HepG2 (cell line): ENCODE data around the gene ADGRG6. TPM values are rescaled to one million over a fixed set of nuclear protein-coding genes. Genes with fewer than 3 reads are reported as not detected.

Source experiments
- ATAC-seq: fragments of 200-7000 bp; cut with Tn5 transposase; 3 replicates; pipeline ENCODE4 v1.9.1; 2020; ENCODE audit warnings: mild to moderate bottlenecking, moderate library complexity
- BruUV-seq: library from RNA; stranded (reverse); fragments of 400-500 nt; replicated peaks from 2 replicates; lab custom pipeline; 2021; lab: Mats Ljungman, UMichigan
- CTCF ChIA-PET: fragments of 300-600 bp; formaldehyde crosslinking; extraction: SDS; loops from one replicate; lab custom pipeline; 2021; ENCODE audit warnings: low total read pairs, inconsistent platforms, low intra/inter-chr PET ratio; lab: Yijun Ruan, JAX
- POLR2A ChIA-PET: fragments of 350-600 bp; sonication (Branson Sonifier 250); formaldehyde crosslinking; loops from one replicate; lab custom pipeline; 2020; ENCODE audit warnings: antibody characterized with exemption, inconsistent platforms; lab: Yijun Ruan, JAX
- DNase-seq: peaks from one replicate; pipeline ENCODE4 v3.0.0-alpha.2; 2015; ENCODE audit warnings: low spot score
- FAIRE-seq: peaks from 3 replicates; lab custom pipeline; 2011; peaks lifted over from hg19 to GRCh38; lab: Jason Lieb, UNC
- H2AFZ ChIP-seq: one replicate; pipeline ENCODE4 v1.6.1; 2011; ENCODE audit warnings: low read length, inconsistent platforms
- H3K27ac ChIP-seq: fragments of 300-600 bp; 3 replicates; pipeline ENCODE4 v1.8.0; 2011; ENCODE audit warnings: mixed run types, mild to moderate bottlenecking, mixed read lengths, low read length, inconsistent platforms; ENCODE audit not compliant: insufficient read depth; ENCODE audit errors: extremely low read length
- H3K27me3 ChIP-seq, 2 experiments: fragments of 200-600 bp in 1 of 2; 2 replicates in 1 of 2; 3 replicates in 1 of 2; pipeline versions ENCODE4 v1.6.0 to v1.8.0; 2011; ENCODE audit warnings: low read length in 2 of 2, mild to moderate bottlenecking in 2 of 2, moderate library complexity in 2 of 2, inconsistent platforms in 1 of 2; ENCODE audit not compliant: insufficient read depth in 2 of 2, control insufficient read depth in 1 of 2
- H3K36me3 ChIP-seq, 2 experiments: fragments of 200-600 bp in 1 of 2; replicated peaks in 1 of 2; 2 replicates in 1 of 2; 3 replicates in 1 of 2; pipeline versions ENCODE4 v1.5.1 to v1.8.0; 2011; ENCODE audit warnings: low read length in 2 of 2, inconsistent platforms in 1 of 2; ENCODE audit not compliant: insufficient read depth in 2 of 2, control insufficient read depth in 1 of 2
- H3K4me1 ChIP-seq: 2 replicates; pipeline ENCODE4 v1.5.1; 2012; ENCODE audit warnings: low read length, inconsistent platforms; ENCODE audit not compliant: insufficient read depth
- H3K4me2 ChIP-seq: 2 replicates; pipeline ENCODE4 v1.6.0; 2011; ENCODE audit warnings: low read depth, low read length, inconsistent platforms
- H3K4me3 ChIP-seq, 3 experiments: fragments of 200-600 bp in 1 of 3; sonication (generic), shearing (Covaris generic) in 1 of 3; replicated peaks in 1 of 3; 2 replicates each; pipeline ENCODE4 v1.5.1; 2011 to 2016; ENCODE audit warnings: low read length in 3 of 3, inconsistent platforms in 2 of 3, low read depth in 2 of 3, mild to moderate bottlenecking in 2 of 3, control low read depth in 1 of 3, mixed read lengths in 1 of 3; ENCODE audit not compliant: insufficient read depth in 1 of 3
- H3K79me2 ChIP-seq: one replicate; pipeline ENCODE4 v1.6.1; 2011; ENCODE audit warnings: low read length, inconsistent platforms; ENCODE audit not compliant: insufficient read depth
- H3K9ac ChIP-seq: 2 replicates; pipeline ENCODE4 v1.6.0; 2011; ENCODE audit warnings: mild to moderate bottlenecking, low read depth, low read length, inconsistent platforms; ENCODE audit not compliant: insufficient read depth
- H3K9me3 ChIP-seq: 2 replicates; pipeline ENCODE4 v1.5.1; 2012; ENCODE audit warnings: mild to moderate bottlenecking, low read length
- H4K20me1 ChIP-seq: 2 replicates; pipeline ENCODE4 v1.6.0; 2011; ENCODE audit warnings: inconsistent platforms, mild to moderate bottlenecking, low read length, moderate library complexity; ENCODE audit not compliant: insufficient read depth
- AGO2 ChIP-seq: fragments of 200-400 bp; formaldehyde crosslinking; optimal IDR thresholded peaks from 2 replicates; pipeline ENCODE3; 2017; ENCODE audit warnings: mild to moderate bottlenecking, low read depth, low read length, moderate library complexity
- CHCHD3 ChIP-seq: sonication (generic); formaldehyde crosslinking; IDR thresholded peaks from 2 replicates; pipeline ENCODE4 v1.8.0; 2022; ENCODE audit warnings: mild to moderate bottlenecking, missing genetic modification reagents, moderate library complexity
- EED ChIP-seq: sonication (generic); formaldehyde crosslinking; IDR thresholded peaks from 2 replicates; pipeline ENCODE4 v1.5.0; 2020; ENCODE audit warnings: mild to moderate bottlenecking, missing genetic modification reagents
- HIVEP1 ChIP-seq: sonication (generic); formaldehyde crosslinking; IDR thresholded peaks from 2 replicates; pipeline ENCODE4 v1.4.0; 2020; ENCODE audit warnings: mild to moderate bottlenecking, missing genetic modification reagents
- ISX ChIP-seq: sonication (generic); formaldehyde crosslinking; conservative IDR thresholded peaks from 2 replicates; pipeline ENCODE4 v1.5.0; 2020; ENCODE audit warnings: missing genetic modification reagents
- MTF1 ChIP-seq: sonication (generic); formaldehyde crosslinking; IDR thresholded peaks from 2 replicates; pipeline ENCODE4 v1.5.0; 2020; ENCODE audit warnings: missing genetic modification reagents
- POLR2G ChIP-seq: fragments of 200-400 bp; formaldehyde crosslinking; IDR thresholded peaks from 2 replicates; pipeline ENCODE4 v1.6.1; 2018; ENCODE audit warnings: mild to moderate bottlenecking, low read depth, low read length, moderate library complexity
- SAFB2 ChIP-seq: sonication (generic); formaldehyde crosslinking; IDR thresholded peaks from 2 replicates; pipeline ENCODE4 v1.5.1; 2020; ENCODE audit warnings: missing genetic modification reagents, low read depth, mild to moderate bottlenecking, borderline replicate concordance
- SETDB1 ChIP-seq: sonication (generic); formaldehyde crosslinking; IDR thresholded peaks from 2 replicates; pipeline ENCODE4 v1.5.1; 2020; ENCODE audit warnings: missing genetic modification reagents, mild to moderate bottlenecking, borderline replicate concordance
- ZNF235 ChIP-seq: sonication (generic); formaldehyde crosslinking; IDR thresholded peaks from 2 replicates; pipeline ENCODE4 v1.8.1; 2023; ENCODE audit warnings: mild to moderate bottlenecking, missing genetic modification reagents, borderline replicate concordance
- ZNF326 ChIP-seq: sonication (generic); formaldehyde crosslinking; IDR thresholded peaks from 2 replicates; pipeline ENCODE4 v1.4.0; 2020; ENCODE audit warnings: missing genetic modification reagents, borderline replicate concordance
- ZNF510 ChIP-seq: sonication (generic); formaldehyde crosslinking; IDR thresholded peaks from 2 replicates; pipeline ENCODE4 v1.4.0; 2020; ENCODE audit warnings: low read depth, mild to moderate bottlenecking, missing genetic modification reagents
- ZNF7 ChIP-seq: IDR thresholded peaks from 2 replicates; pipeline ENCODE4 v1.6.1; 2016; ENCODE audit warnings: missing biosample characterization, missing genetic modification reagents
- WGBS: methylation state at CpG from one replicate; pipeline ENCODE4 v1.1.6; 2017; ENCODE audit warnings: low lambda C conversion rate; 5-methylcytosine and 5-hydroxymethylcytosine counted together
- in situ Hi-C: cut with HindIII; loops from 2 replicates; pipeline ENCODE4 v1.10.0; 2017; ENCODE audit warnings: low pct_unique_long_range_greater_than_20kb; ENCODE audit not compliant: extremely low pct_ligation_motif_present
- intact Hi-C: fragments of 100-400 bp; cut with micrococcal nuclease; formaldehyde crosslinking; loops from one replicate; pipeline ENCODE4 v1.10.0; 2022; ENCODE audit not compliant: unreplicated experiment
- polyA plus RNA-seq, 8 experiments: library from polyadenylated mRNA; depleted of rRNA in 3 of 8; stranded (reverse) in 7 of 8; unstranded in 1 of 8; fragments of >200 nt; fragmentation: Illumina TruSeq in 4 of 8; extraction: Trizol in 4 of 8; gene quantifications; 2 replicates each; pipeline versions ENCODE4 v1.2.1 to v1.2.3, GENCODE V29; 2011 to 2016; ENCODE audit warnings: low read depth in 4 of 8, missing spikeins in 1 of 8, mixed read lengths in 1 of 8; ENCODE audit not compliant: insufficient read depth in 1 of 8
- total RNA-seq, 5 experiments: library from RNA; depleted of rRNA; stranded (reverse); fragments of >200 nt; fragmentation: Illumina TruSeq; extraction: Trizol; gene quantifications; 2 replicates each; pipeline ENCODE4 v1.2.3, GENCODE V29; 2016; ENCODE audit warnings: low read depth in 1 of 5
- TF ChIP-seq, protein P1 (sequence below): sonication (generic); formaldehyde crosslinking; conservative IDR thresholded peaks from 2 replicates; pipeline ENCODE4 v1.5.0; 2020; ENCODE audit warnings: missing genetic modification reagents
- TF ChIP-seq, protein P2 (sequence below): sonication (generic); formaldehyde crosslinking; IDR thresholded peaks from 2 replicates; pipeline ENCODE4 v1.5.0; 2020; ENCODE audit warnings: missing genetic modification reagents
- TF ChIP-seq, protein P3 (sequence below): sonication (generic); formaldehyde crosslinking; IDR thresholded peaks from 2 replicates; pipeline ENCODE4 v1.4.0; 2020; ENCODE audit warnings: missing genetic modification reagents

The ADGRG6 gene
- total and polyA plus RNA-seq, 2 of the 13 experiments (the other 11 are each of a cell fraction or from before 2014, with no cell fraction given): 129 to 249 TPM

DNA sequence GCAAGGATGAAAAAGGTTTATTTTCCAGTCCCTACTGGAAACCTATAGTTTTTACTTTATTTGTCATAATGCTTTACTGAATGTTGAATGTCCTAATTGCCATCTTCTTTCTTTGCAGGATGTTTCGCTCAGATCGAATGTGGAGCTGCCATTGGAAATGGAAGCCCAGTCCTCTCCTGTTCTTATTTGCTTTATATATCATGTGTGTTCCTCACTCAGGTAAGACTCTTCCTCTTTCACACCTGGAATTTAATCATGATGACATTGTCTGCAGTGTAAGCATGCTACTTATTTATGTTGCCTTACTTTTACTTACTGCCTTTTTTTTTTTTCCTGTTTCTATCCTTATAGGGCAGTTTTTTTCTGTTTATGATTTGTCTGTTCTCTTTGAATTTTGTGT is 7.6 kb downstream of the ADGRG6 start:
- H3K79me2 ChIP-seq: peaks cover 100% of the 10 kb centered on the region
- in situ Hi-C loops: no loop called here
- H4K20me1 ChIP-seq: peaks cover 37% of the 10 kb centered on the region
- no peaks in the 10 kb centered on the region for H3K27me3 ChIP-seq
- peak overlapping the region; percentile 16; the same call in 1 of the 2 replicates for H3K4me2 ChIP-seq
- H3K27ac ChIP-seq: no peak overlapping the region
- WGBS: 99% methylated on average over 2 of the region's 2 CpGs
- POLR2A ChIA-PET: no interaction called here
- no peak for DNase-seq
- H3K4me3 ChIP-seq: no peak overlapping the region
- CTCF ChIA-PET: no interaction called here
- intact Hi-C loops: no loop called here
- H2AFZ ChIP-seq: no peak overlapping the region
- no peak overlapping the region for H3K9ac ChIP-seq
- no TSS peak for BruUV-seq
- no peak for ATAC-seq
- H3K4me1 ChIP-seq: peaks cover 97% of the 10 kb centered on the region
- TF ChIP-seq ZNF510 (CRISPR knock-in tag) (no peak), SETDB1 (no peak), HIVEP1 (CRISPR knock-in tag) (no peak), ZNF235 (CRISPR knock-in tag) (no peak), EED (CRISPR knock-in tag) (no peak)
- TF ChIP-seq, protein P1, sequence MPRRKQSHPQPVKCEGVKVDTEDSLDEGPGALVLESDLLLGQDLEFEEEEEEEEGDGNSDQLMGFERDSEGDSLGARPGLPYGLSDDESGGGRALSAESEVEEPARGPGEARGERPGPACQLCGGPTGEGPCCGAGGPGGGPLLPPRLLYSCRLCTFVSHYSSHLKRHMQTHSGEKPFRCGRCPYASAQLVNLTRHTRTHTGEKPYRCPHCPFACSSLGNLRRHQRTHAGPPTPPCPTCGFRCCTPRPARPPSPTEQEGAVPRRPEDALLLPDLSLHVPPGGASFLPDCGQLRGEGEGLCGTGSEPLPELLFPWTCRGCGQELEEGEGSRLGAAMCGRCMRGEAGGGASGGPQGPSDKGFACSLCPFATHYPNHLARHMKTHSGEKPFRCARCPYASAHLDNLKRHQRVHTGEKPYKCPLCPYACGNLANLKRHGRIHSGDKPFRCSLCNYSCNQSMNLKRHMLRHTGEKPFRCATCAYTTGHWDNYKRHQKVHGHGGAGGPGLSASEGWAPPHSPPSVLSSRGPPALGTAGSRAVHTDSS (CRISPR knock-in tag): no peak
- H3K9me3 ChIP-seq: no peaks in the 10 kb centered on the region
- no peak for FAIRE-seq
- H3K36me3 ChIP-seq: peaks cover 17 to 46% of the 10 kb centered on the region in 2 experiments

DNA sequence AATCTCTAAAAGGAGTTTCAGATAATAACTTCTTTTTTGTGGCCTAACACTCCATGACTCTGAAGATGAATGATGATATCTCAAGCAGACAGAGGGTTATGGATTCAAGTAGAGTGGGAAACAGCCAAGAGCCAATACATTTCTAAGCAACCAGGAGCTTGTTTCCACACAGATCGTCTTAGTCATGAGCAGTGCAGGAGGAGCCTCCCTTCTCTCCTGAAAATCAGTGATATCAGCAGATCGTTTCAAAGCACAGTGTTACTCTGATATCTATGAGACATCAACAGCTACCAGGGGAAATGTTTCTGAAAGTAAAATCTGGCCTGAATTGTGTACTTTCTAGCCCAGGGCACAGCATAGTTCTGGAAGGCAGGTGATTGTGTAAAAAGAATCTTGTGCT is 11.5 kb downstream of the ADGRG6 start:
- ChIA-PET CTCF (no interaction called here), POLR2A (interaction anchor here (1.1 kb wide), 1 partner anchor 12 kb away, joined by 3 read pairs; no protein-coding TSS in a partner anchor)
- no peaks in the 10 kb centered on the region for H3K27me3 ChIP-seq
- peaks cover 46% of the 10 kb centered on the region for H4K20me1 ChIP-seq
- 75% methylated on average over 2 of the region's 2 CpGs for WGBS
- H3K4me1 ChIP-seq: peaks cover 78% of the 10 kb centered on the region
- no peak overlapping the region for H3K4me3 ChIP-seq
- intact Hi-C loops (no loop called here), in situ Hi-C loops (no loop called here)
- no peak overlapping the region for H2AFZ ChIP-seq
- FAIRE-seq: no peak
- no peaks in the 10 kb centered on the region for H3K9me3 ChIP-seq
- no TSS peak for BruUV-seq
- peaks cover 88% of the 10 kb centered on the region for H3K79me2 ChIP-seq
- no peak for DNase-seq
- no peak for ATAC-seq
- no peak overlapping the region for H3K27ac ChIP-seq
- no peak overlapping the region for H3K9ac ChIP-seq
- H3K4me2 ChIP-seq: peak overlapping the region; percentile 14; the same call in 1 of the 2 replicates
- H3K36me3 ChIP-seq: peaks cover 19 to 60% of the 10 kb centered on the region in 2 experiments
- TF ChIP-seq, protein P2, sequence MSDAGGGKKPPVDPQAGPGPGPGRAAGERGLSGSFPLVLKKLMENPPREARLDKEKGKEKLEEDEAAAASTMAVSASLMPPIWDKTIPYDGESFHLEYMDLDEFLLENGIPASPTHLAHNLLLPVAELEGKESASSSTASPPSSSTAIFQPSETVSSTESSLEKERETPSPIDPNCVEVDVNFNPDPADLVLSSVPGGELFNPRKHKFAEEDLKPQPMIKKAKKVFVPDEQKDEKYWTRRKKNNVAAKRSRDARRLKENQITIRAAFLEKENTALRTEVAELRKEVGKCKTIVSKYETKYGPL (CRISPR knock-in tag): no peak
- TF ChIP-seq MTF1 (CRISPR knock-in tag) (no peak), SAFB2 (CRISPR knock-in tag) (no peak), ZNF326 (CRISPR knock-in tag) (no peak), ZNF7 (0 out of 2 replicates have a peak, but pooled peaks have one; percentile 42), ISX (CRISPR knock-in tag) (no peak), AGO2 (no peak), POLR2G (0 out of 2 replicates have a peak, but pooled peaks have one; percentile 30), CHCHD3 (CRISPR knock-in tag) (no peak)
- TF ChIP-seq, protein P3, sequence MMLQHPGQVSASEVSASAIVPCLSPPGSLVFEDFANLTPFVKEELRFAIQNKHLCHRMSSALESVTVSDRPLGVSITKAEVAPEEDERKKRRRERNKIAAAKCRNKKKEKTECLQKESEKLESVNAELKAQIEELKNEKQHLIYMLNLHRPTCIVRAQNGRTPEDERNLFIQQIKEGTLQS (CRISPR knock-in tag): no peak
